SH-SY5Y (cell line): ENCODE data around the gene DPP6.

Source experiments
- GATA2 ChIP-seq: IDR thresholded peaks from 2 replicates; pipeline ENCODE4 v1.6.1; 2011; ENCODE audit warnings: mild to moderate bottlenecking, low read depth, low read length
- GATA3 ChIP-seq: IDR thresholded peaks from 2 replicates; pipeline ENCODE4 v1.6.1; 2011; ENCODE audit warnings: low read depth, mild to moderate bottlenecking, low read length, moderate library complexity

DNA sequence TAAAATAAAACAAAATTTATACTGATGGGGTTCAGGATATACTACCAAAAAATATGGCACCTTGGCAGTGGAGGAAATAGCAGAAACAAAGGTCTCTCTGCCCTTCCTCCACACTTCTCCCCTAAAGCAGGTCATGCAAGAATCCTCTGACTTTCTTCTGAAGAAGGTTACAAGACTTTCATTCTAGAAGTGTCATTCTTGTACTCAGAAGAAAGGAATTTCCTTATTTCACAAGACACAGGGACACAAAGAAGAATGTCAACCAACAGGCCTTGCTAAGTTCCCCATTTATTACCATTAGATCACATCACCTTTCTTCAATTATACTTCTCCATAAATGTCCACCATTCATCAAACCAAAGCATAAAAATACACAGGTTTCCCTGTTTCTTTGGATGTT is 480.6 kb downstream of the DPP6 start:
- TF ChIP-seq GATA2 (no peak), GATA3 (no peak)
